22Rv1 (cell line): ENCODE data around the gene HNRNPA1L2.

ENCODE experiments used
- CTCF ChIP-seq: fragments of 450-650 bp; IDR thresholded peaks from 2 replicates; pipeline ENCODE4 v1.5.1; 2017; ENCODE audit warnings: mild to moderate bottlenecking
- ZFX ChIP-seq: fragments of 450-650 bp; IDR thresholded peaks from 2 replicates; pipeline ENCODE4 v1.6.1; 2017; ENCODE audit warnings: antibody characterized with exemption, borderline replicate concordance

DNA sequence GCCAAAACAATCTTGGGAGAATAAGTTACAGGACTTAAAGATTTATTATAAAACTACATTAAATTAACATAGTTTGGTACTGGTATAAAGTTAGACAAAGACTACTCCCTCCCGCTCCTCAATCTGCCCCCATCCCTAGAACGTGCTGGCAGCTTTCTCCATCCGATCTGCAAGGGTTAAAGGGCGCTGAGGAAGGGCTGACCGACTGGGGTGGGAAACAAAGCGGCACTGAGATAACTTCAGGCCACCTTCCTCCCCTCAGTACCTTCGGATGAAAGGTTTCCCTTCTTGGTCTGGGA is 9.6 kb downstream of the HNRNPA1L2 start:
- no peak for TF ChIP-seq CTCF
- no peak for TF ChIP-seq ZFX
